GM21367 (cell line): ENCODE data around the gene CAPN1.

Source experiments
- ATAC-seq: cut with Tn5 transposase; IDR thresholded peaks from one replicate; pipeline ENCODE4 v1.9.1; 2021; ENCODE audit not compliant: unreplicated experiment

Gene CAPN1

GRCh38 chr11:65254724-65255123 lies 73.0 kb downstream of the CAPN1 start:
- ATAC-seq, result no peak

- no peak for ATAC-seq
These were observed 77.3 kb downstream of the CAPN1 start for GRCh38 chr11:65258988-65259387.

- no peak for ATAC-seq
These were observed 78.6 kb downstream of the CAPN1 start for GRCh38 chr11:65260302-65260701.

- no peak for ATAC-seq
These were observed 79.2 kb downstream of the CAPN1 start for GRCh38 chr11:65260756-65261590.
